Glomerular visceral epithelial cell (primary cell): ENCODE data around the gene DCBLD2.

ENCODE experiments used
- DNase-seq: peaks from one replicate; pipeline ENCODE4 v3.0.0-alpha.2; 2016; ENCODE audit errors: extremely low spot score

DCBLD2 gene

GRCh38 chr3:98901392-98902350, at the start of gene DCBLD2:
Gene DCBLD2, minus strand, starts transcription at chr3:98901695. Its CDS starts 369 bp downstream, at chr3:98901326.
- DNase-seq, result peak; percentile 99

DNA sequence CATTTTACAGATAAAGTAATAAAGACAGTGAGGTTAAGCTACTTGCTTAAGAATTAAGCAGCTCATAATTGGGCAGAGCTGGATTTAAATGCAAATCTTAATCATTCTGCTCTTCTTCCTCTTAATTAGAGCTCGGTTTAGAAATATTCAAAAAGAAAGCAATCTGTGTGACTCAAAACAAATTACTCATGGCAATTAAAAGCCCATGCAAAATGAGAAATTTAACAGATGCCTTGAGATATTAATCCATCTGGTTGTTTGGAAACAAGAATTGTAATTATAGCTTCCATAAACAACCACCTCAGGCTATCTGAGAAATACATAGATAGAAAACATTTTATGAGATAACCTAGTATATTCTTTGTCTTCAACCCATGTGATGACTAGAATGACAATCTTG, 44.2 kb upstream of the DCBLD2 start:
- DNase-seq, result no peak

DNA sequence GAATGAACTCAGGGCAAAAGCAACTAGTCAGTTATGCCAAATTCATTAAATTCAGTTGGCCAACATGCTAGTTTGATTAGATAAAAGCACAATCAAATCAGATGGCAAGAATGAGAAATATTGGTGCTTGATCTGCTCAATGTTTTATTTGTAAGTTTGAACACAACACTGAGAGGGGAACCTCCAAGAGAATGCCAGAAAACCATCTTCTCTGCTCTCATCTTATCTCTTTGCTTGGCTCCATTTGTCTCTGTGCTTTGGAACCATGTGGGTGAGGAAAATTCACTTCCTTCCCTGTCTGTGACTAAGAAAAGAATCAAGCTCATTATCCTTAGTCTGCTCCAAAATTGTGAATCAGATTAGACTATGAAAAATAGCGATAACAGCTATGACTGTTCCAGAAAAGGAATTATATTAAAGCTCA, 43.6 kb upstream of the DCBLD2 start:
- DNase-seq, result no peak

GRCh38 chr3:98930413-98930812, 28.9 kb upstream of the DCBLD2 start:
- DNase-seq, result no peak

GRCh38 chr3:98921957-98922356, 20.5 kb upstream of the DCBLD2 start:
- DNase-seq, result peak; percentile 84

DNA sequence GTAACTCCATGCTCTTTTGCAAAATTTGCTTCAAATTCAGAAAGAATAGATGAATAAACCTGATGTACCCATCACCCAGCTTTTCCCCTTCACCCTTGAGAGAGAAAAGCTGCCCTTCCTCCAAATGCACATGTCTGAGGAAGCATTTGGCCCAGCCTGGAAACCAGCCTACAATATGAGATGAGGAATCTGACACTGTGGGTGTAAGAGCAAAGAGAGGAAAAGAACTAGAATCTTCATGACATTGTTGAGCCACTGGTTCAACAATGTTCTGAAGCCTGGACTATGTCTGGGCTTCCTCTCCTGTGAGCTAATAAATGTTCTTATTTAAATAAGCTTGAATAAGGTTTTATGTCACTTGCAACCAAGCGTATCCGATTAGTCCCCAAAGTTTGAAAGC, 18.7 kb upstream of the DCBLD2 start:
- no peak for DNase-seq

- no peak for DNase-seq
Measured at GRCh38 chr3:98918586-98918985, 17.1 kb upstream of the DCBLD2 start.

- DNase-seq, result no peak
Measured at GRCh38 chr3:98917608-98918007, 16.1 kb upstream of the DCBLD2 start.

GRCh38 chr3:98914210-98915080, 12.9 kb upstream of the DCBLD2 start:
- DNase-seq, result peak; percentile 92

DNA sequence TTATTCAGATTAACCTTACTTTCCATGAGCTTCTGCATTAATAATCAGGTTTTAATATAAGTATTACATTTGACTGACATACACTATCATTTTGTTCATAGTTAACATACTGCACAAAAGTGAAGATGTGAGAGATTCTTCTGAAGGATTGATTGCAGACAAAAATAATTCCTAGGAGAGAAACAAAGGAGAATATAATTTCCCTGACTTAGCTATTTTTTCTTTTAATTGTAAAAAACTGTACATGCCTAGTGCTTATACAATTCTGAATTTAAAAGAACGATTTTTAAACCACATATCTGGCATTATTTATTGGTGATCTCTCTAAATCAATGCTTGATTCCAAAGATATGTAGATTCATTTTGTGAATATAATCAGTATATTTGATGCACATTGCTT, 11.0 kb upstream of the DCBLD2 start:
- DNase-seq, result no peak

DNA sequence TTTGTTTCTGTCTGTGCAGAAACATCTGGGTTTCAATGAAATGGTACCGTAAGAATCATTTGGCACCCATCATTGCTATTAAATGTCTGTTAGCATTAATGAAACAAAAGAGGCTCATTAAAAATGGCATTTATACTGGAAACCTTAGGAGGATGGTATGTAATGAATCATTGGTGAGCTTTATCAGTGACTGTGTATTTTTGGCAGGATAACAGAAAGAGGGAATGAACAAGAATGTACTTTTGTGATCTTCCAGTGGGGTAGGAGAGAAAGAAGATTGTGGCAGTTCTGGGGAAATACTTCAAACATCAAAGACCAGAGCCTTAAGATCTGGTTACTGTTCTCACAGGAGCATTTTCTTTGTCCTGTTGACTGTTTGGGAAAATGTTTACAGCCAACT, 4.7 kb upstream of the DCBLD2 start:
- peak; percentile 55 for DNase-seq

DNA sequence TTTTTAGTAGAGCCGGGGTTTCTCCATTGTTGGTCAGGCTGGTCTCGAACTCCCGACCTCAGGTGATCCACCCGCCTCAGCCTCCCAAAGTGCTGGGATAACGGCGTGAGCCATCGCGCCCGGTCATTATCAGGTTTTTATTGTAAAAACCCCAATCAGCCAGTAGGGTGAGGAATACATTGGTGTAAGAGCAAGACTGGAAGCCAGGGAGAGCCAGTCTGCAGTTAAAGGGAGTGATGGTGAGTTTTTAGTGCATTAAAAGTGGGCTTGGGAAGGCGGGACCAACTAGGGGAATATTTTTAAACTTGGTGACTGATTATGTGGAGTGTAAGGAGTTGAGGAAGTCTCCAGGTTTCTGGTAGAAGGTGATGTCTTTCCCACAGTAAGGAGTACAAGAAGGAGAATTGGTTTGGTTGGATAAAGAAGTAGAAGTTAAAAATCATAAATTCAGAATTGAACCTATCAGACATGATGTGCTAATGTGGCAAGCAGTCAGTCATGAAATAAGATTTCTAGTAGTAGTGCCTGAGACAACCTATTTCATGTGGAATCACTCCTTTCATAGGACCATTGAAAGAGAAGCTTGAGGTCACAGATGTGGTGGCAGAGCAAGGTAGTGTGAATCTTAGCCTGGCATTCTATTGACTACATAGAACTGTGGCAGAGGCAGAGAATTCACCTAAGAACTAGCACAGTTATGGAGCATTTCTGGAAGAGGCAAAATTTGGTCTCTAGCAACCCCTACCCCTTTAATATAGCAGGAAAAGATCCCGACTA, 2.4 kb upstream of the DCBLD2 start:
- peak; percentile 54 for DNase-seq

DNA sequence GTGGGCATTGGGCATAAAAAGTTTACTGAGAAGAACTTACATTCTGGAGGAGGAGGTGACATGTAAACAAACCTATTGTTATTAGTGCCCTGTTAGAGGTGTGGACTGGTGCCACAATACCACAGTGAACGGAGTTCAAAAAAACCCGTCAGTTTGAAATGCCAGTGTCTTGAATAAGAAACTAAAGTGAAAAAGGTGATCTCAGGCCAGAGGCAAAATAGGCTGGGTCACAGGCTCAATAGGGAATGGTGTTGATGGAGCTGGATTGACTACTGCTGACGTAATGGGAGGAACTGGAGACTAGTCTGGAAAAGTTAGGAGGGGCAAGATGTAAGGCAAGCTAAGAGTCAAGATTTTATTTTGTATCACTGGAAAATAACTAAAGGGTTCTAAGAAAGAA, 1.6 kb upstream of the DCBLD2 start:
- DNase-seq, result peak; percentile 85

GRCh38 chr3:98902351-98902740, 851 bp upstream of the DCBLD2 start:
- no peak for DNase-seq

- DNase-seq, result peak; percentile 58
Measured at GRCh38 chr3:98901119-98901391, 440 bp downstream of the DCBLD2 start.

DNA sequence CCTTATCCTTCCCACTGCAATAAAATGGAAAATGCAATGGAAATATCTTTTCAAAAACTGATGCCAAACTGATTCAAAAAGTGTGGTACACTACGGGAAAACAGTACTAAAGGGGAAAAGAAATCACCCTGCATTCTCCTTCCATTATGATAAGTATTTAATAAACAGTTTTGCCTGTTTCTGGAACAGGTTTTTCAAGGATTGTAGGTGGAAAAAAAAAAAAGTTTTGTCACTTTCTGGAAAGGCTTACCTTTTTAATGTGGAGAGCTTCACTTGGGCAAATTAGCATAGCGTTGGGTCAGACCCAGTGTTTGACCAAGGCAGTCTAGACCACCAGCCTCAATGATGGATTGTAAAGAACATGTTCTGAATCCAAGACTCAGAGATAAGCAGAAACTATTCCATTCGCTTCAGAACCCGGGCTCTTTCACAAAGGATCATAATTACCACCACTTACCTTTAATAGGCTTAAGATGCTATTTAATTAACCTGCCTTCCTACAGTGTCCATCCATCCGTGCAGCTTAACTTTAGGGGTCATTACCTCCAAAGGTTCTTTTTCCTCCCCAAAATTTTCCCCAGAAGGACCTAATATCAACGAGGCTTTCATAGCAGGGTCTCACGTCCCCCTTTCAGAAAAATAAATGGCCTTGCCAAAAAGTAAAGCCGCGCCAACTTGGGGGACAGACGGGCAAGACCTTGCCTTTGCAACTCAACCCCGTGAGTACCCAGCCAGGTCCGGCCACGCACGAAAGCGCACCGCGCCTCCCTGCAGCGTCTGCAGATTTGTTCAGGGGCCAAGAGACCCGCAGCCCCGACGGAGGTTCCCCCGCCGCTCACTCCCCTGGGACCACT, 1.0 kb downstream of the DCBLD2 start:
- peak; percentile 57 for DNase-seq

DNA sequence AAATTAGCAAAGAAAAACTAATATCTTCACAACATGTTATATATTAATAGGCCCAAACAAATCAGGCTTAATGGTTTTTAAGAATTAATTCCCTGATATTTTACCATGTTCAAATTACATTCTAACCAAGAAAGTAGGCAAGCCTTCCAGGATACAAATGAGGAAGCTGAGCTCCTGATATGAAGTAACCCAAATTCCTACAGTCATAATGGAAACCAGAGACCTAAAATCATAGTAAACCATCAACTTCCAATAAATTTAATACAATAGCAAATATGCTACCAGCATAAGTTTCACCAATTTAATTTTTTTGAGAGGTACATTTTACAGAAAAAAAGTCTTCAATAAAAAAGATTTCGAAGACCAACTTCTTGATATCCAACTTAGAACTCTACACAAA, 3.8 kb downstream of the DCBLD2 start:
- peak; percentile 49 for DNase-seq

GRCh38 chr3:98894791-98895576, 6.5 kb downstream of the DCBLD2 start:
- DNase-seq, result peak; percentile 56

GRCh38 chr3:98893740-98894139, 7.8 kb downstream of the DCBLD2 start:
- peak; percentile 66 for DNase-seq

DNA sequence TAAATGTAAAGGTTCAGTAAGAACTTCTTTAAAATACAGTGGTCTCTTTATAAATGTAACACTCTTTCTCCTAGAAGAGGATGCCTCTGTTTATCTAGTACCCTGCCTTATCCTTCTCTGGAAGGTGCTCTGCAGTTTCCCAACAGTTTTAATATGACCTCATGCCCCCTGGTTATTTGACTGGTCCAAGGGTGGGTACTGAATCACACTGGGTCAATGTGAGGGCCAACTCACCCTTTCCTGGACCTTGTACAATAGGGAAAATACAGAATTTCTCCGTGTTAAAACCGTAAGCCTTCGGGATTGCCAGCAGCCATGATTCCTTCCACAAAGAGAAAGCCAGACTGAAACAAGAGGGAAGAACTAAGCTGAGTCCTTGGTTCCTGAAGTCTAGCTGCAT, 9.2 kb downstream of the DCBLD2 start:
- peak; percentile 50 for DNase-seq
